HUES6 (cell line): Measurements from ENCODE around the gene INSIG2.

Experiments
- H3K27ac ChIP-seq: 2 replicates; pipeline ENCODE4 v1.7.0; 2013; ENCODE audit warnings: low read depth, mild to moderate bottlenecking, low read length, inconsistent platforms
- H3K27me3 ChIP-seq: 2 replicates; pipeline ENCODE4 v1.6.1; 2013; ENCODE audit warnings: low read length; ENCODE audit not compliant: control insufficient read depth, insufficient read depth
- H3K36me3 ChIP-seq: 2 replicates; pipeline ENCODE4 v1.6.1; 2013; ENCODE audit warnings: low read length; ENCODE audit not compliant: control insufficient read depth, insufficient read depth
- H3K4me1 ChIP-seq: 2 replicates; pipeline ENCODE4 v1.6.1; 2013; ENCODE audit warnings: low read length; ENCODE audit not compliant: control insufficient read depth, insufficient read depth
- H3K4me3 ChIP-seq: 2 replicates; pipeline ENCODE4 v1.5.1; 2013; ENCODE audit warnings: low read depth, low read length
- H3K9ac ChIP-seq: one replicate; pipeline ENCODE4 v1.6.1; 2013; ENCODE audit warnings: mild to moderate bottlenecking, low read length
- H3K9me3 ChIP-seq: 2 replicates; pipeline ENCODE4 v1.6.1; 2013; ENCODE audit warnings: low read depth, low read length; ENCODE audit not compliant: control insufficient read depth, insufficient read depth

Gene INSIG2

DNA sequence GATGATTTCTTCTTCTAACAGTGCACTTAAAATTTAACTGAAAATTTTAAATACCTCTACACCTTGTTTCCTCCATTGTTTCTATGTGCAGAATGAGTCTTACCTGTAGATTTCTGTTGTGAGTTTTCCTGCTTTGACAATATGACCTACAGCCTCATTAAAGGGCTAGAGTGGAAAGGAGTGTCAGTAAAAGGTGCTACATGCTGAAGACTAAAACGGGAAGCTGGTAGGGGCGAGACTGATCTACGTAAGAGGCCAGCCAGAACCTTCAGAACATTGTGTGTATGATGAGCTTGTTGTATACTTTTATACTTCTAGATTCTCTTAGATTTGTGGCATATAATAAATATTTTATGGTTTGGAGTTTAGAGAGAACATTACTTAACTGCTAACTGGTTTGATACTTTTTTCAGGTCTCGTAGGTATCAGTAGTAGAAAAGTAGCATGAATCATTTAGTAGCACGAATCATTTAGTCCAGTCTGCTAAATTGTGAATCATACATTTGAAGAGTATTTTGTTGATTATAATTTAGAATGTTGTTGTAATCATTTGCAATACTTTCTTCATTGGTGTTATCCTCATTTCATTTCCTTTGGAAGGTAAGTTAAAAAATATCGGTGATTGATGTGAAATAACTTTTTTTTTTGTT is 14.3 kb downstream of the INSIG2 start:
- no peaks in the 10 kb centered on the region for H3K27me3 ChIP-seq
- H3K27ac ChIP-seq = no peak overlapping the region
- peaks cover 17% of the 10 kb centered on the region for H3K4me1 ChIP-seq
- H3K9me3 ChIP-seq = no peaks in the 10 kb centered on the region
- H3K4me3 ChIP-seq = no peak overlapping the region
- no peak overlapping the region for H3K9ac ChIP-seq
- peaks cover 22% of the 10 kb centered on the region; the same call in 1 of the 2 replicates for H3K36me3 ChIP-seq

DNA sequence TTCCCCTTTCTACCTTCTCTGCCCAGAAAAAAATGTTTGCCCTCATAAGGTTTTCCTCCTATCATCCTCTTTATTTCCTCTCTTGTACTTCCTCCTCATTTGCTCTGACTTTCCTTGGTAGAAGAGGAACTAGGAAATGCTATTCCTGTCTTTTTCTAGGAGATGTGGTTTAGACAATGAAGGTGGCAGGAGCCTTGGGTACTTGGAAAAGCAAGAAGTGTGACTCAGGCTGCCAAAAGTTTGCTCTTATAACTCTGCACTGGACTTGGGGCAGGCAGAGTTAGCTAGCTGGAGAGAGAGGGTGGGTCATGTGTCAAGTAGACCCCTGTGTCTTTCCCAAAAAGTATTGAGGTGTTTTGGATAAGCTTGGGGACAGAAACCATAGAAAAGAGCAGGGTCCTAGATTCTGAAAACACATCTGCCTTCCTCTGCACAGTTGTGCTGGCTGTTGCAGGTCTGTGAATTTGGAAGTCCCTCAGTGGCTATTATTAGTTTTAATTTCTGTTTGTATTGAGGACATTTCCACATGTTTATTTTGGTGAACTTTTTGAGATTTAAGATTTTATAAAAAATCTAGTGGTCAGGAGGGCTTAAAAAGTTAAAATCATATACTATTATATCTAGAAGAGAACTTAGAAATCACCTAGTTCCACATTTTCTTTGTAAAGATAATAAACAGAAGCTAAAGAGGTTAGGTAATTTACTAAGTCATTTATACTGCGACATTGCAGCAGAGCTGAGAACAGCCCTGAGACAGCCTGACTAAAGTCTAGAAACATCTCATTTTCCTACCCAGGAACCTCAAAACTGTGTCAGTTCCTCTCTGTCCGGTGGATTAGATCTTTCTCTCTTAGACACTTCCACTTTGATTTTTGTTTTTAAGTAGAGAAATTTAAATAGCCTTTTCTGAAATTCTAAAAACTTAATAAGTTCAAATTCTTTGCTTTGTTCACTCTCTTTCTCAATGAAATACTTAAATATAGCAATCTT is 16.0 kb downstream of the INSIG2 start:
- no peaks in the 10 kb centered on the region for H3K27me3 ChIP-seq
- H3K4me3 ChIP-seq = no peak overlapping the region
- H3K4me1 ChIP-seq = peaks cover 17% of the 10 kb centered on the region
- H3K9me3 ChIP-seq = no peaks in the 10 kb centered on the region
- peaks cover 31% of the 10 kb centered on the region; the same call in 1 of the 2 replicates for H3K36me3 ChIP-seq
- H3K9ac ChIP-seq = no peak overlapping the region
- H3K27ac ChIP-seq = no peak overlapping the region

DNA sequence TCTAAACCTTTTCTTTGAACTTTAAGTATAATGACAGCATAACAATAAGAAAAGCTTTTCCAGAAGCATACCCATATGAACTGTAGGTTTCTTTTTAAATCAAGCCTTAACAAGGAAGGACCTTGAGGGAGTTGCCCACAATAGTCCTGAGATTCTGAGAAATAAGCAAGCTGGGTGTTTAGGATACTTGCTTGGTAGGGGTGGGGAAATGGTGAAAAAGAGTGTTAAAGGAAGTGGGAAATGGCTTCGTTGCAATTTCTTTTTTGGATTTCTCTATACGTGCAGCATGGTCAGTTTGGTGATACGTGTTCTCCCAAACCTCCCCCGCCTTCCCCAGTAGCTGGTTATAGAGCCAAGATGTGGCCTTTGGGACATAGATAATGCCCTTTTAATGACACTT is 17.2 kb downstream of the INSIG2 start:
- H3K27ac ChIP-seq = no peak overlapping the region
- H3K9ac ChIP-seq = no peak overlapping the region
- H3K27me3 ChIP-seq = no peaks in the 10 kb centered on the region
- H3K4me1 ChIP-seq = peaks cover 17% of the 10 kb centered on the region
- H3K36me3 ChIP-seq = peaks cover 34% of the 10 kb centered on the region; the same call in 1 of the 2 replicates
- H3K4me3 ChIP-seq = no peak overlapping the region
- H3K9me3 ChIP-seq = no peaks in the 10 kb centered on the region

DNA sequence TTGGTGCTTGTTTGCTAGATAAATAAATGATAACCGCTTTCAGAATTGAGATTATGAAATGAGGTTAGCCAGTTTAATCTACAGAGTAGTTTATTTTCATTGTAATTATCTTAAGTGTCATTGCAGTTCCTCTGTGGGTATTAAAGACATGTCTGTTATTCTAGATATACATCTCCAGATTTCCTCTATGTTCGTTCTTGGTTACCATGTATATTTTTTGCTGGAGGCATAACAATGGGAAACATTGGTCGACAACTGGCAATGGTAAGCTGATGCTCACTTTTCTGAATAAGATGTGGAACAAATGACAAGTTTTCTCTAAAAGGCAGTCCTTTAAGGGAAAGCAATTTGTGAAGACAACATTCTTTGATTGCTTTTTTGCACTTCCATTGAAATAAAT is 18.7 kb downstream of the INSIG2 start:
- peaks cover 34% of the 10 kb centered on the region; the same call in 1 of the 2 replicates for H3K36me3 ChIP-seq
- no peaks in the 10 kb centered on the region for H3K9me3 ChIP-seq
- H3K27ac ChIP-seq = no peak overlapping the region
- H3K9ac ChIP-seq = no peak overlapping the region
- no peak overlapping the region for H3K4me3 ChIP-seq
- no peaks in the 10 kb centered on the region for H3K27me3 ChIP-seq
- H3K4me1 ChIP-seq = peaks cover 10% of the 10 kb centered on the region

DNA sequence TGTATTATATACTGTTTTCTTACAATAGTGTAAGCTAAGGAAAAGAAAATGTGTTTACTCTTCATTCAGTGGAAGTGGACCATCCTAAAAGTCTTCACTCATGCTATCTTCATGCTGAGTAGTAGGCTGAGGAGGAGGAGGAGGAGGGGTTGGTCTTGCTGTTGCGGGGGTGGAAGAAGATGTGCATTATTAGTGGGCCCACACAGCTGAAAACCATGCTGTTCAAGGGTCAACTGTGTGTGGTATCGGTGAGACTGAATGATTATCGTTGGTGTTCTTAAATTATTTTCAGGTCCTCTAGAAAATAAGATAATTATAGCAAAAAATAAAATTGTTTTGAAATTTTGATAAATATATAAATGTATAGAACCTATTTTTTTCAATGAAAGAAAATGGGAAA is 22.0 kb downstream of the INSIG2 start:
- H3K4me3 ChIP-seq = no peak overlapping the region
- no peaks in the 10 kb centered on the region for H3K9me3 ChIP-seq
- peaks cover 26% of the 10 kb centered on the region; the same call in 1 of the 2 replicates for H3K36me3 ChIP-seq
- peaks cover 4% of the 10 kb centered on the region for H3K4me1 ChIP-seq
- no peak overlapping the region for H3K9ac ChIP-seq
- H3K27me3 ChIP-seq = no peaks in the 10 kb centered on the region
- no peak overlapping the region for H3K27ac ChIP-seq

GRCh38 chr2:118110991-118111390 is 22.7 kb downstream of the INSIG2 start:
- Histone ChIP-seq H3K36me3 (peaks cover 25% of the 10 kb centered on the region; the same call in 1 of the 2 replicates), H3K9ac (no peak overlapping the region), H3K27me3 (no peaks in the 10 kb centered on the region), H3K9me3 (no peaks in the 10 kb centered on the region), H3K4me3 (no peak overlapping the region), H3K27ac (no peak overlapping the region), H3K4me1 (no peaks in the 10 kb centered on the region)

- no peaks in the 10 kb centered on the region for H3K27me3 ChIP-seq
- no peaks in the 10 kb centered on the region for H3K9me3 ChIP-seq
- H3K9ac ChIP-seq = no peak overlapping the region
- no peak overlapping the region for H3K4me3 ChIP-seq
- no peaks in the 10 kb centered on the region for H3K4me1 ChIP-seq
- H3K36me3 ChIP-seq = peaks cover 11% of the 10 kb centered on the region; the same call in 1 of the 2 replicates
- H3K27ac ChIP-seq = no peak overlapping the region
Observed at GRCh38 chr2:118112771-118113334, 24.6 kb downstream of the INSIG2 start.

DNA sequence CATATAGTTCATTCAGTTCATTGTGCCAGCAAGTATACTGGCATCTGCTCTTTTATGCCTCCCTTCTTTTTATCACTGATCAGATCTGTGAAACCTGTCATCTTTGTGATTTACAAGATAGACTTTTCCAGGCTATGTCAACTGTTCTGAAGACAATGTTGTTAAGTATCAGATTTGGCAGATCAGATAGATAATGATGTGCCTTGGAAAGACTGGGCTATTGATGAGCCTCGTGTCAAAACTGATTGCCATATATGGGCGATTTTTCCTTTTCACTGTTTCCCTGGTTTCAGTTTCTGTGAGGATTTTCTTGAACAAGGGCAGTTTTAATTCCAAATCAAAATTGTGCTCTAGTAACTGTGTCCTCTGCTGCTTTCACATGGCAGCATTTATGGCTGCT is 26.6 kb downstream of the INSIG2 start:
- H3K4me3 ChIP-seq = no peak overlapping the region
- no peaks in the 10 kb centered on the region for H3K27me3 ChIP-seq
- no peaks in the 10 kb centered on the region for H3K4me1 ChIP-seq
- 0 out of 2 replicates have a peak, but pooled peaks cover 2% of the 10 kb centered on the region for H3K36me3 ChIP-seq
- H3K9ac ChIP-seq = no peak overlapping the region
- H3K27ac ChIP-seq = no peak overlapping the region
- H3K9me3 ChIP-seq = no peaks in the 10 kb centered on the region

GRCh38 chr2:118115761-118116160 is 27.5 kb downstream of the INSIG2 start:
- no peaks in the 10 kb centered on the region for H3K4me1 ChIP-seq
- no peak overlapping the region for H3K9ac ChIP-seq
- H3K4me3 ChIP-seq = no peak overlapping the region
- H3K27ac ChIP-seq = no peak overlapping the region
- no peaks in the 10 kb centered on the region for H3K36me3 ChIP-seq
- H3K27me3 ChIP-seq = no peaks in the 10 kb centered on the region
- no peaks in the 10 kb centered on the region for H3K9me3 ChIP-seq

GRCh38 chr2:118118479-118118878 is 30.2 kb downstream of the INSIG2 start:
- Histone ChIP-seq H3K4me3 (no peak overlapping the region), H3K9me3 (no peaks in the 10 kb centered on the region), H3K9ac (no peak overlapping the region), H3K4me1 (peaks cover 2% of the 10 kb centered on the region; the same call in 1 of the 2 replicates), H3K27me3 (no peaks in the 10 kb centered on the region), H3K27ac (no peak overlapping the region), H3K36me3 (no peaks in the 10 kb centered on the region)
